HL-60/S4 (cell line): ENCODE results near the gene APH1A.
"Not testable (repeated sequence)": the region's sequence is repeated elsewhere in the genome, so short reads cannot be mapped to it uniquely, and the experiment has no call there.

Experiments used
- in situ Hi-C: fragments of 300-500 bp; cut with MboI; formaldehyde crosslinking; loops from 2 replicates; pipeline ENCODE4 v1.14.3; 2022; ENCODE audit warnings: low sequenced_read_pairs

APH1A gene

DNA sequence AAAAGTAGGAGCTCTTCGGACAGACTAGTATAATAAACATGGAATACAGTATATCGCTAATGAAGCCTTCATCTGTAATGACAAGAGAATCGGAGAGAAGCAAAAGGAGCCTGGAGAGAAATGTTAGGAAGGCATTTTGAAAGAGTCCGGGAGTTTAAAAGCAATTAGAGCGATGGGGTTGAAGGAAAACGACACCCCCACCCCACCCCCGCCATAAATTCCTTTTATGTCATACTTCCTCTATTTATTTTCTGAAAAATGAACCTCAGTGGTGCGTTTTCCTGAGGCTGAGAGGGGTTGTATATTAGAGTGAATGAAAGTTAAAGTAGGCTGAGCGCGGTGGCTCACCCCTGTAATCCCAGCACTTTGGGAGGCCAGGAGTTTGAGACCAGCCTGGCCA, 635 bp upstream of the APH1A start:
- in situ Hi-C loops: no loop called here

- in situ Hi-C loops: no loop called here
Observed at GRCh38 chr1:150268340-150268704, 494 bp downstream of the APH1A start.

DNA sequence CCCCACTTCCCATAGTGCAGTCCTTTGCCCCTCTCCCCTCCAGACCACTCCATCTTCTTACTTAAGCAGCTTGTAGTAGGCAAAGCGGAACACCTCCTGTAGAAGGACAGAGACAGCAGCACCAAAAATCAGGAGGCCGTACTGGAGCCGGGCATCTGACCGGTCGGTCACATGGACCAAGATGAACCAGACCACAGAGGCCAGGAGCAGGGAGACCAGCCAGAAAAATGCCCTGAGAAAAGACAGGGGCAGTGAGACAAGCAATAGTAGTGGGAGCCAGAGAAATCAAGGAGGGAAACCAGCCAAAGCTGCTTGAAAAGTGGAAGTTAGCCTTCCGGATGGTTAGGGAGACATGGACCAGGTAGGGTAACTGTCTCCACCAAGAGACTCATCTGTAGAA, 920 bp downstream of the APH1A start:
- in situ Hi-C loops: no loop called here

DNA sequence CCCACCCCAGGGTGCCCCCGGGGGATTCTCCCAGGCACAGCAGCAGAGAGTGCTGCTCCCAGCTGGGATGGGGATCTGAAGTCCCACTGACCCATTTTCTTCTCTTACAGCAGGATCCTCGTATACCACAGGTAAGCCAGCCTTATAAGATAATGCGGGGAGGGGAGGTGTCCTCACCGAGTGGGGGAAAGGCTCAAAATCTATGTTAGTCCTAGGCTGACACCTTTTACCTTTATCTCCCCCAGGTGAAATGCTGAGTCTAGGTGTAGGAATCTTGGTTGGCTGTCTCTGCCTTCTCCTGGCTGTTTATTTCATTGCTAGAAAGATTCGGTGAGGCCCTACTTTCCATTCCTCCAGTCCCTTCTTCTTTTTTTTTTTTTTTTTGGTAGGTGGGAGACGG, 5.3 kb downstream of the APH1A start:
- in situ Hi-C loops: no loop called here

- in situ Hi-C loops: no loop called here
Observed at GRCh38 chr1:150262388-150263320, 6.2 kb downstream of the APH1A start.

DNA sequence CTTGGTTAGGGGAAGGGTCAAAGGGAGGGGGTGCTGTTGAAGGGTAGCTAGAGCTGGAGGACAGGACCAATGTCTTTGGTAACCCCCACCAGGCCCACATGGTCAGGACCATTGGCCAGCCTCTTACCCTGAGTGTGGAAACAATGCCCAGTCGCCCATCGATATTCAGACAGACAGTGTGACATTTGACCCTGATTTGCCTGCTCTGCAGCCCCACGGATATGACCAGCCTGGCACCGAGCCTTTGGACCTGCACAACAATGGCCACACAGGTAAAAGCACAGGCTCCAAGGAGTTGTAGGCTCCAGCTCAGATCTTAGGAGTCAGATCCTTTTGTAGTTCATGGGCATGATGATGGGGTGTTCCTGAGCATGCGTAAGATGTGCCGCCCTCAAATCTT, 7.4 kb downstream of the APH1A start:
- in situ Hi-C loops: no loop called here

GRCh38 chr1:150259758-150260669, 8.8 kb downstream of the APH1A start:
- in situ Hi-C loops: loop anchor here (10.0 kb wide), 2 partner anchors 275 to 745 kb away; partner anchors contain the start of genes MINDY1 and PRUNE1

DNA sequence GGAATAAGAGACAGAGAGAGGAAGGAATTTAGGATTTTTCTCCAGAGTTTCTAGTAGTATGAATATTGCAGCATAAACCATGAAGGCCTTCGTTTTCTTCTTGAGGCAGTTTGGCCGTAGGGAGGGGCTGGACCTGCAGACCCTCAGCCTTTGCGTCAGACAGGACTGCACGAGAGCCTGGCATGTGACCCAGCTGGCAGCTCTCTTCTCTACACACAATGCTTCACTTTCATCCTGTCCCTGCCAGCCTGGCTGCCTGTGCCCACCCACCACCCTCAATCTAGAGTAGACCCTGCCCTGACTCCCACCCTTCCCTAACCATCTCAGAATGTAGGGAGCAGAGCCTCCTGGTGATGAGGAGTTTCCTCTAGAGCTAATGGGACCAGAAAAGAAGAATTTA, 9.6 kb downstream of the APH1A start:
- in situ Hi-C loops: loop anchor here (10.0 kb wide), 2 partner anchors 276 to 746 kb away; partner anchors contain the start of genes MINDY1 and PRUNE1

GRCh38 chr1:150257624-150258585, 10.9 kb downstream of the APH1A start, which contains the start of gene CA14:
CA14 (plus strand) TSS chr1:150257774; CDS start chr1:150258129, 355 bp downstream.
- in situ Hi-C loops: loop anchor here (10.0 kb wide), 2 partner anchors 277 to 747 kb away; partner anchors contain the start of genes MINDY1 and PRUNE1

DNA sequence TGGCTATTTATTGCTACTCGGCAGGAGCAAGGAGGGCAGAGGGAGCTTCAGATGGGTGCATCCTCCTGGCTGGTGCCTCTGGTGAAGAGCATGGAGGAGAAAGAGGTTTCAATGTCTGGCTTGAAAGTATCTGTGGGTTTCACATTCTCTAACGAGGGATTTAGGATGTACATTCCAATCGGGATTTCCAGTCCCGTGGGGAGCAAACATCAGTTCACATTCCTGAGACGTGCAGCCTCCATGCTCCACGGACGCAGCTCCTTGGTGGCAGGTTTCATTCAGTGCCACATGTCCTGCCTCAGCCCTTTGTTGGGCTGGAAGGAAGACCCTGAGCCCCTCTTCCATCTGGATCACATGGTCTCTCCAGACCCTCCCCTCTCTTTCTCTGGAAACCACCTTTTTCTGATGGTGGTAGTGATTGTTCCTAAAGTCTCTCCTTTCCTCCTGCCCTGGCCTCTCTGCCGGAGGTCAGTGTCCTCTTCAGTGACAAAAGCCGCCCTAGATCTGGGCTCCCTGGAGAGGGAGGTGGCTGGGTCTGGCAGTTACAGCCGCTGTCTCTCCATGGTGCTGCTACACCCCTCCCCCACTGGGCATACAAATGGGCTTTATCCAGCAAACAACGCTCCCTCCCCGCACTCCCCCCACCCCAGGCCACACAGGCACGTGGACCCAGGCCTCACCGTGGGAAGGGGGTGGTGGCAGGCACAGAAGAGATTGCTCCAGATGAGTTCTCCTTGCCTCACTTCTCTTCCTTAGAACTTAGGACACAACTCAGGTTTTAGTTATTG, 12.1 kb downstream of the APH1A start:
- in situ Hi-C loops: loop anchor here (10.0 kb wide), 2 partner anchors 278 to 748 kb away; partner anchors contain the start of genes MINDY1 and PRUNE1

DNA sequence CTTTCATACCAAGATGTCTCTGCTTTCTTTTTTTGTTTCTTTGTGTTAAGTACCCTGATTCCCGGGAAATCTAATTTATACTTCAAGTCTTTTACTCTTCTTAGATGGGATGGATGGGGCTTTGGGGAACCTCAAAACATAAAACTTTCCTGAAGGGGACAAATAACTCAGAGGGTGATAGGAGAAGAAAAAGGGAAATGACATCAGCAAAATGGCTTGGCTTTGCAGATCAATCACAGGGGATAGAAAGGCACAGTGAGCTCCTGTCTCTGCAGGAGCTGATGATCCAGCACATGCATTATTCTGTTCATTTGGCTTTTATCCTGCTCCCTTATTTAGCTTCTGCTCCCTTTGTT, 12.6 kb downstream of the APH1A start:
- in situ Hi-C loops: loop anchor here (10.0 kb wide), 2 partner anchors 279 to 749 kb away; partner anchors contain the start of genes MINDY1 and PRUNE1

GRCh38 chr1:150249936-150250335, 18.9 kb downstream of the APH1A start:
- in situ Hi-C loops: loop anchor here (10.0 kb wide), 2 partner anchors 285 to 755 kb away; partner anchors contain the start of genes MINDY1 and PRUNE1

DNA sequence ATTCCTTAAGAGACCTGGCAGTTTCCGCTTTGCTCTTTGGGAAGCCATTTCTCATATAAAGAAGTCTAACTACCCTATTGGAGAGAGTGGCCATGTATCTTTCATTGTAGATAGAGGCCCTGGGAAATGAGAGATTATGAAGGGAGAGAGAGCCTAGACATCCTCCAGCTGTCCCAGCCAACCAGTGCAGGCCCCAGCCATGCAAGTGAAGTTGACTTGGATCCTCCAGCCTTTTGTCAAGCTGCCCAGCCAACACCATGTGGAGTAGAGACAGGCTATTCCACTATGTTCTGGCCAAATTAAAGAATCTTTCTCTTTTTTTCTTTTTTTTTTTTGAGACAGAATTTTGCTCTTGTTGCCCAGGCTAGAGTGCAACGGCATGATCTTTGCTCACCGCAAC, 25.8 kb downstream of the APH1A start:
- in situ Hi-C loops: no loop called here

DNA sequence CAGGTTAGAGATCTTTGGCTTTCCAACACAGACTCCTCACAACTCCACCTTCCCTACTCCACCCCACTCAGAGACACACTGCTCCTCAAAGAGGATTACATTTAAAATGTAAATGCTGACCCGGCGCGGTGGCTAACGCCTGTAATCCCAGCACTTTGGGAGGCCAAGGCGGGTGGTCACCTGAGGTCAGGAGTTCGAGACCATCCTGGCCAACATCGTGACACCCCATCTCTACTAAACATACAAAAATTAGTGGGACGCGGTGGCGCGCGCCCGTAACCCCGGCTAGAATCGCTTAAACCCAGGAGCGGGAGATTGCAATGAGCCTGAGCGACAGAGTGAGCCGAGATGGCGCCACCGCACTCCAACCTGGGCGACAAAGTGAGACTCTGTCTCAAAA, 31.1 kb downstream of the APH1A start:
- in situ Hi-C loops: no loop called here

DNA sequence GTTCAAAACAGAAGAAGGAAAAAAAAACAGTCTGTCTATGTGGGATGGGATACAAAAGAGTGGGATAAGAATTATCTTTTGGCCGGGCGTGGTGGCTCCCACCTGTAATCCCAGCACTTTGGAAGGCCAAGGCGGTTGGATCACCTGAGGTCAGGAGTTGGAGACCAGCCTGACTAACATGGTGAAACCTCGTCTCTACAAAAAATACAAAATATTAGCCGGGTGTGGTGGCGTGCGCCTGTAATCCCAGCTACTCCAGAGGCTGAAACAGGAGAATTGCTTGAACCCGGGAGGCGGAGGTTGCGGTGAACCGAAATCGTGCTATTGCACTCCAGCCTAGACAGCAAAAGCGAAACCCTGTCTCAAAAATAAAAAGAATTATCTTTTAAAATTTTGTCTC, 31.6 kb downstream of the APH1A start:
- in situ Hi-C loops: not testable (repeated sequence)

GRCh38 chr1:150236614-150237100, 32.2 kb downstream of the APH1A start:
- in situ Hi-C loops: no loop called here

DNA sequence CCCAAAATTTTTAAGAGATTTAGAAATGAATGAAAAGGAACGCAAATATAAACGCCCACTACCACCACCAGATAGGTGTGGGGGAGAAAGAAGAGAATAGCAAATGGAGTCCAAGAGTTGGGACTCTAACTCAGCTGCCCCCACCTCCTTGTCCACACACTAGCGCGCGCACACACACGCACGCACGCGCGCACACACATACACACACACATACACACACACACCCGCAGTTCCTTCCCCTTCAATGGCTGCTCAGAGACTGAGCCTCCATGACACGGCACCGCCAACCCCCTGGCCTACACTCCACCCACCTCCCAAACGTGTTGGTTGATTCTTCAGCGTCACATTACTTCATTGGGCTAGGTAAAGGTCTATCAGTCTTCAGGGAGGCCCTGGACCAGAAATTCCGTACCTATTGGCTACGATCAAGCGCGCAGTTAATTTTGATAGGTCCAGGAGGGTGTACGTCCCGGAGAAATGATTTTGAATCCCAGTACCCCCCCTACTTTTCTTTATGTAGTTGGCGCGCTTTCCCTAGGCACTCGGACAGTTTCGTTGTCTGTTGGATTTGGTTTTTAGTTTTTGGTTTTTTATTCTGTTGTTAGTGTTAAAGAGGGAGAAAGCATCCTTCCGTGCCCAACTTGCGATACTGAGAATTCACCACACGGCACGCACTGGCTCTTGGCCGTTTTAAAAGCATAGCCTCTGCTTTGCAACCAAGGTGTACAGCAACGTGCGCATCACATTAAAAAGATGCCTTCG, 32.8 kb downstream of the APH1A start, which contains the start of gene ANP32E:
ANP32E (minus strand) TSS at position 261 of the 762 bp plus-strand sequence. CDS start 326 bp downstream, outside the sequence.
- in situ Hi-C loops: no loop called here

DNA sequence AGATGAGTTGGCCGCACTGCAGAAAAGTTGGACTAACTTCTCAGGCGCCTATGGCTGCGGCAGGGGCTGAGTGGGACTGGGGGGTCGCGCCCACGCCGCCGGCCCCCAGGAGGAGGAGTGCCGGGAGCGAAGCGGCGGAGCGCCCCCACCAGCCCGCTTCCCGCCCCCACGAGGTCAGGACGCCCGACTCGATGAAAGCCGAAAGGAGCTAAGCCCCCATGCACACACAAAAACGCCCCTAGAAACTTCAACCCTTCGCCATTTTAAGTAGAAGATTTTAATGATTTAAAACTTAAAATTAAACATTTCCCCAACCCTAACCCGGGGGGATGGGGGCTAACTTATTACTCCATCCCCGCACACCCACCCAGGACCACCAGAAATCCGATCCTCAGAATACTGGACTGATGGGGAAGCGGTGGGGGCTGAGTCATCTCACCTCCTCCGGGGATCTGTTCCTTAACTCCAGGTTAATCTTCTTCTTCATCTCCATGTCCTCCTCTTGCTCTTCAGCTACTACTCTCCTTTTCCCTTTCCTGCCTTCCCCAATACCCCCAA, 33.4 kb downstream of the APH1A start:
- in situ Hi-C loops: no loop called here
